ENCODE data around the gene HDAC9.

DNA sequence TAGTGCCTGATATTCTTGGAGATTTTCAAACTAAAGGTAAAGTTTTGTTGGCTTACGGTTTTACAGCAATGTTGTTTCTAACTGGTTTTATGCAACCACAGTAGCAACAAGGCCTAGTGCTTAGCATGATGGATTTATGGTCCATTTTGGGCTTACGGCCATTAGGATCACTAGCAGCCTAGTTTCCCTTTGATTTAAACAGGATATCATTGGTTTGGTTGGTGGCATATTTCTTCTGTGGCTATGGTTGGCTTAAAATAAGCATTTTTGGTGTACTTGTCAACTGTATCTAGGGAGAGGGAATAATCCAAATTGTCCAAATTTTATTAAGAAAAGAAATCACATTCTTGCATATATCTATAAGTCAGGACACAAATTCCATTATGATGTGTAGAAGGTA lies 194.0 kb downstream of the HDAC9 start:
- no peak for TF ChIP-seq CTCF (IDR thresholded peaks at IDR 0.05)
- TF ChIP-seq EZH2 (IDR thresholded peaks at IDR 0.05), result no peak
